ENCODE data around the gene PRG2. TPM values are rescaled to one million over a fixed set of nuclear protein-coding genes. Genes with fewer than 3 reads are reported as not detected.
A peak's percentile ranks its signal among the peaks of the same experiment; 100 is the strongest.

Gene PRG2
- total and polyA plus RNA-seq, 9 of the 15 experiments (the other 6 are each of a cell fraction or from before 2014, with no cell fraction given) = 1.8 to 78.0 (median 26.6) TPM

DNA sequence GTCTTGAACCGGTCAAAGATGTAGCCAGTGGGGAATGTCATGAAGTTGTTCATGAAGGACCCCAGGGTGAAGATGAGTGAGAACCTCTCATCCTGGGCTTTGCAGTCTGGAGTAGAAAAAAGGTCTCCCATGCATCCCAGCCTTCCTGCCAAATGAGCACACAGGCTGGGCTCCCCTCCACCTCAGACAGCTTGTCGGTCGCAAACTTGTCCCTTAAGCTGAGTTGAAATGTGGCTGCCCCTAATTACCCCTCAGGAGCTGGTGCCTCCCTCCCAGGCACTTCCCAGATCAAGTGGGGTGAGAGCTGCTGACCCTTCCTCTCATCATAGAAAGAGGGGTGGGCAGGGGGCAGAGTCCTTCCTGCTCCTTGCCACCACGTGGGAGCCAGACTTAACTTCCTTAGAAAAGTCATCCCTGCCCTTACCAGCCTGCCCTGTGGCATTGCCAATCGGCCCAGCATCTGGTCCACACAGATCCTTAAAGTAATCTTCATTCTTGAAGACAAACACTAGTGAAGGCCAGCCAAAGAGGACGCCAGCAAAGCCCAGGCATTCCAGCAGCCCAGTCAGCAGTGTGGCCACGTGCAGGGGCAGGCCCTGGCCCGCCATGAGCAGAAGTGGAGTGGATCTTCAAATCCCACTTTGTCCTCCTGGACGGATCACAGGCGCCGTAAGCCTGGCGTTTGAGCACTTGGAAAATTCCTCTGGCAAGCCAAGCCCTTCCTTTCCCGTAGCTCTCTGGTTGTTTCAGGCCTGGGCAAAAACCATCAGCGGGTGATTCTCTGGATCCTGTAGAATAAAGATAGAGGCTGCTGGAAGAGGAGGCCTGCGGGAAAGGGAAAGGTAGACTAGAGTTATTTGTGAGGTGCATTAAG, 35.4 kb upstream of the PRG2 start (continued):
- TF ChIP-seq FOS (IDR thresholded peaks at IDR 0.05; ENCODE audit: extremely low read depth, insufficient read length) (no peak), FOSL1 (tag; conservative IDR thresholded peaks at IDR 0.05) (no peak)

DNA sequence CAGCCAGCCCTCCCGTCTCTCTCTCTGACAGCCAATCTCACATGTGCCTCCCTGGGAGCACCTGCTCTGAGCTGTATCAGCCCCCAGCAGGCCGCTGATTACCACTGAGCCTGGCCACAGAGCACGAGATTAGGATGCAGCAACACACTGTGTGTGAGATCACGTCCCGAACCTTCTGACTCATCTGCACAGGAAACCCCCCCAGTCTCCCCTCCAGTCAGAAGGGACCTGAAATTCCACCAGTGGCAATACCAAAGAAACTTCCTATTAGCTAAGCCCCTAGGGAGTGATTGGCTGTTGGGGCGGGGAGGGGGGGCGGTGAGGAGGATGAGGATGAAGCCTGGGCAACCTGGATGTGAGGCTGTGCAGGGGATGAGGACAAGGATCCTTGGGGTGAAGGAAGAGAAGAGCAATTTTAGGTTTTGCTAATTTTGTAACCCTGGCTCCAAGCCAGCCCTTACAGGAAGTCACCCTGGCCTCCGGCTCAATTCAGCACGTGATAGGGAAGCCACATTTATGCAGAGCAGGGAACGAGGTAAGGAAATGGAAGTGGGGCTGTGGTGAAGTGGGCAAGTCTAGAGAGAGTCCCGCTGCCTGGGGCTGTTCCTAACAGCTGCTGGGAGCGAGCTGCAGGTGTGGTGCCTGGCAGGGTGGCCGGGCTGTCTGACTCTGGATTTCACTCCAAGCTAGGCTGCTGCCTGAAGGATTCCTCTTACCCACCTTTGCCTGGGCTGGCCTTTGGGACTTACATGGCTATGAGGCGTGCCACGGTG, 34.5 kb upstream of the PRG2 start:
- intact Hi-C loops (cut with micrococcal nuclease) = loop anchor here (2.0 kb wide), 2 partner anchors 22 to 38 kb away; no protein-coding TSS in a partner anchor
- H3K36me3 ChIP-seq (ENCODE audit: control insufficient read depth, insufficient read depth, low read length) = peaks cover 62% of the 10 kb centered on the region
- no peak overlapping the region for H2AFZ ChIP-seq (ENCODE audit: low read depth, low read length)
- peaks cover 42 to 48% of the 10 kb centered on the region in 2 experiments for H3K4me1 ChIP-seq (replicated peaks in 1 of 2; ENCODE audit: control insufficient read depth in 2 of 2, insufficient read depth in 2 of 2, low read length in 2 of 2)
- FAIRE-seq (peak; percentile 99), ATAC-seq (peak; percentile 90), DNase-seq (ENCODE audit: extremely low read depth in 1 of 4, low spot score in 3 of 4) (peak; percentile 72 to 98 (median 82))
- H3K9me3 ChIP-seq (replicated peaks; ENCODE audit: control insufficient read depth, insufficient read depth, low read depth, low read length) = no peaks in the 10 kb centered on the region
- ChIA-PET CTCF (ENCODE audit: low intra/inter-chr PET ratio) (no interaction called here), POLR2A (interaction anchor here (0.6 to 1.3 kb wide), 13 partner anchors 8 to 124 kb away, joined by 3 to 5 read pairs (median 4); partner anchors contain the start of genes SLC43A1 and TNKS1BP1)
- H3K9me1 ChIP-seq (ENCODE audit: control insufficient read depth, insufficient read depth, low read length) = peaks cover 7% of the 10 kb centered on the region
- H3K27me3 ChIP-seq (ENCODE audit: control insufficient read depth in 2 of 2, insufficient read depth in 2 of 2, low read length in 2 of 2) = no peaks in the 10 kb centered on the region
- peak overlapping the region; percentile 90 for H3K4me2 ChIP-seq (ENCODE audit: insufficient read depth, low read length)
- peaks cover 12% of the 10 kb centered on the region; the same call in 1 of the 2 replicates for H4K20me1 ChIP-seq (replicated peaks; ENCODE audit: control insufficient read depth, insufficient read depth, low read length)
- H3K9ac ChIP-seq (ENCODE audit: insufficient read depth in 1 of 2, low read depth in 2 of 2, low read length in 2 of 2) = peak overlapping the region; percentile 96 to 98
- H3K4me3 ChIP-seq = peak overlapping the region; percentile 72
- WGBS (ENCODE audit: insufficient coverage, low coverage, missing lambda C conversion rate) = under 1% methylated on average over 14 of the region's 15 CpGs
- H3K79me2 ChIP-seq (ENCODE audit: control insufficient read depth, insufficient read depth, low read length) = peaks cover 73% of the 10 kb centered on the region
- peak overlapping the region; percentile 91 for H3K27ac ChIP-seq (ENCODE audit: extremely low read depth, low read depth, low read length)
- in situ Hi-C loops (cut with MboI) = no loop called here
- TSS peak; percentile 97 for BruUV-seq (replicated peaks)
- TF ChIP-seq HDAC3 (IDR thresholded peaks at IDR 0.05; ENCODE audit: borderline replicate concordance, partially characterized antibody) (peak; percentile 95), NR2C1 (IDR thresholded peaks at IDR 0.05) (peak; percentile 44; the same call in 1 of the 2 replicates), NR2C1 (tag; IDR thresholded peaks at IDR 0.05) (peak; percentile 31; the same call in 1 of the 2 replicates), CEBPG (CRISPR knock-in tag; IDR thresholded peaks at IDR 0.05) (peak; percentile 93), CEBPG (tag; conservative IDR thresholded peaks at IDR 0.05 in 1 of 2, IDR thresholded peaks at IDR 0.05 in 1 of 2) (peak; percentile 34 to 81; a peak in 3 of 4 replicates), OTX1 (CRISPR knock-in tag; IDR thresholded peaks at IDR 0.05) (peak; percentile 18; the same call in 1 of the 2 replicates), MAZ (CRISPR knock-in tag; conservative IDR thresholded peaks at IDR 0.05 in 1 of 2, IDR thresholded peaks at IDR 0.05 in 1 of 2) (peak; percentile 75 to 93), SNRNP70 (optimal IDR thresholded peaks at IDR 0.05; ENCODE audit: low read depth, low read length) (no peak), PML (IDR thresholded peaks at IDR 0.05; ENCODE audit: low read length) (peak; percentile 97), MAFK (IDR thresholded peaks at IDR 0.05; ENCODE audit: low read length) (no peak), FOXP1 (CRISPR knock-in tag; IDR thresholded peaks at IDR 0.05) (peak; percentile 79; the same call in 1 of the 2 replicates), RAD51 (IDR thresholded peaks at IDR 0.05; ENCODE audit: borderline replicate concordance, low read depth) (peak; percentile 73), TCF7 (IDR thresholded peaks at IDR 0.05; ENCODE audit: borderline replicate concordance) (0 out of 2 replicates have a peak, but pooled peaks have one; percentile 61), ILK (tag; IDR thresholded peaks at IDR 0.05; ENCODE audit: borderline replicate concordance, low read depth) (no peak), ESRRA (IDR thresholded peaks at IDR 0.05; ENCODE audit: borderline replicate concordance, low read depth) (peak; percentile 77; the same call in 1 of the 2 replicates), CBX8 (IDR thresholded peaks at IDR 0.05; ENCODE audit: borderline replicate concordance, extremely low read depth, low read depth, low read length, poor library complexity, severe bottlenecking) (no peak)

Data from K562 (cell line).